H9 (cell line): ENCODE data around the gene CST11. TPM values are rescaled to one million over a fixed set of nuclear protein-coding genes. Genes with fewer than 3 reads are reported as not detected.

Experiments
- DNase-seq: peaks from one replicate; pipeline ENCODE4 v3.0.0-alpha.2; 2017
- H2AFZ ChIP-seq: one replicate; pipeline ENCODE4 v1.6.1; 2013; ENCODE audit warnings: mild to moderate bottlenecking, low read length, control low read depth, moderate library complexity
- H2AK5ac ChIP-seq: 2 replicates; pipeline ENCODE4 v1.6.1; 2013; ENCODE audit warnings: low read length, control low read depth, mixed read lengths; ENCODE audit not compliant: insufficient read length
- H2BK120ac ChIP-seq: one replicate; pipeline ENCODE4 v1.6.1; 2013; ENCODE audit warnings: low read depth, mild to moderate bottlenecking, low read length, control low read depth, inconsistent platforms; ENCODE audit not compliant: poor library complexity, severe bottlenecking
- H2BK12ac ChIP-seq: 2 replicates; pipeline ENCODE4 v1.6.1; 2013; ENCODE audit warnings: low read length, control low read depth, mixed read lengths, low read depth; ENCODE audit not compliant: insufficient read length
- H2BK15ac ChIP-seq: 2 replicates; pipeline ENCODE4 v1.6.1; 2013; ENCODE audit warnings: low read depth, low read length, control low read depth
- H2BK20ac ChIP-seq: one replicate; pipeline ENCODE4 v1.6.1; 2013; ENCODE audit warnings: low read depth, mild to moderate bottlenecking, low read length, control low read depth, inconsistent platforms; ENCODE audit not compliant: poor library complexity, severe bottlenecking
- H2BK5ac ChIP-seq: 2 replicates; pipeline ENCODE4 v1.6.1; 2013; ENCODE audit warnings: low read length, control low read depth, mixed read lengths; ENCODE audit not compliant: insufficient read length
- H3K14ac ChIP-seq: 2 replicates; pipeline ENCODE4 v1.6.1; 2013; ENCODE audit warnings: low read length, control low read depth; ENCODE audit not compliant: insufficient read depth
- H3K18ac ChIP-seq: 2 replicates; pipeline ENCODE4 v1.6.1; 2013; ENCODE audit warnings: low read depth, mild to moderate bottlenecking, mixed read lengths, low read length, control low read depth; ENCODE audit not compliant: insufficient read length
- H3K23ac ChIP-seq: 2 replicates; pipeline ENCODE4 v1.6.1; 2013; ENCODE audit warnings: low read length, control low read depth, mixed read lengths, low read depth; ENCODE audit not compliant: insufficient read length
- H3K23me2 ChIP-seq: 2 replicates; pipeline ENCODE4 v1.6.1; 2013; ENCODE audit warnings: low read depth, mild to moderate bottlenecking, mixed read lengths, low read length, control low read depth; ENCODE audit not compliant: insufficient read length, poor library complexity, severe bottlenecking
- H3K27ac ChIP-seq: 2 replicates; pipeline ENCODE4 v1.5.1; 2013; ENCODE audit warnings: low read length, control low read depth, mixed read lengths, low read depth; ENCODE audit not compliant: insufficient read length
- H3K27me3 ChIP-seq: 2 replicates; pipeline ENCODE4 v1.6.1; 2013; ENCODE audit warnings: low read length, control low read depth, inconsistent platforms; ENCODE audit not compliant: insufficient read depth
- H3K4ac ChIP-seq: 2 replicates; pipeline ENCODE4 v1.6.1; 2013; ENCODE audit warnings: low read depth, mild to moderate bottlenecking, control low read depth, inconsistent platforms, low read length, moderate library complexity
- H3K4me1 ChIP-seq: 2 replicates; pipeline ENCODE4 v1.6.1; 2013; ENCODE audit warnings: low read length, control low read depth, inconsistent platforms; ENCODE audit not compliant: insufficient read depth
- H3K4me2 ChIP-seq: 2 replicates; pipeline ENCODE4 v1.6.1; 2013; ENCODE audit warnings: low read length, control low read depth, mixed read lengths; ENCODE audit not compliant: insufficient read length, insufficient read depth
- H3K56ac ChIP-seq: 2 replicates; pipeline ENCODE4 v1.6.1; 2013; ENCODE audit warnings: low read depth, mild to moderate bottlenecking, mixed read lengths, low read length, control low read depth; ENCODE audit not compliant: insufficient read length
- H3K79me1 ChIP-seq: 2 replicates; pipeline ENCODE4 v1.6.1; 2013; ENCODE audit warnings: low read depth, mild to moderate bottlenecking, moderate library complexity, low read length, control low read depth, inconsistent platforms; ENCODE audit not compliant: insufficient read depth, poor library complexity, severe bottlenecking
- H3K79me2 ChIP-seq: 2 replicates; pipeline ENCODE4 v1.6.1; 2013; ENCODE audit warnings: low read length, control low read depth, inconsistent platforms; ENCODE audit not compliant: insufficient read depth
- H3K9ac ChIP-seq: 2 replicates; pipeline ENCODE4 v1.6.1; 2013; ENCODE audit warnings: low read length, control low read depth, mixed read lengths; ENCODE audit not compliant: insufficient read length; ENCODE audit errors: extremely low read depth
- H3K9me3 ChIP-seq: one replicate; pipeline ENCODE4 v1.6.1; 2013; ENCODE audit warnings: low read depth, low read length, inconsistent platforms; ENCODE audit not compliant: control insufficient read depth
- H3T11ph ChIP-seq: one replicate; pipeline ENCODE4 v1.6.1; 2013; ENCODE audit warnings: mild to moderate bottlenecking, low read length, control low read depth, inconsistent platforms
- H4K20me1 ChIP-seq: one replicate; pipeline ENCODE4 v1.6.1; 2013; ENCODE audit not compliant: control insufficient read depth, insufficient read length, insufficient read depth
- H4K5ac ChIP-seq: 2 replicates; pipeline ENCODE4 v1.6.1; 2013; ENCODE audit warnings: low read depth, mild to moderate bottlenecking, mixed read lengths, low read length, control low read depth; ENCODE audit not compliant: insufficient read length
- H4K8ac ChIP-seq: replicated peaks from 2 replicates; pipeline ENCODE4 v1.6.1; 2013; ENCODE audit warnings: low read length, control low read depth, mixed read lengths, low read depth; ENCODE audit not compliant: insufficient read length
- H4K91ac ChIP-seq: 2 replicates; pipeline ENCODE4 v1.6.1; 2013; ENCODE audit warnings: low read depth, mild to moderate bottlenecking, moderate library complexity, mixed read lengths, low read length, control low read depth; ENCODE audit not compliant: insufficient read length
- H3K27ac Mint-ChIP-seq, 3 experiments: 2 replicates in 2 of 3; 3 replicates in 1 of 3; pipeline ENCODE4 v1.8.0; 2020 to 2021; ENCODE audit warnings: mixed read lengths in 3 of 3, mild to moderate bottlenecking in 1 of 3, moderate library complexity in 1 of 3
- H3K27me3 Mint-ChIP-seq: 2 replicates; pipeline ENCODE4 v1.8.0; 2021; ENCODE audit warnings: low read depth, mild to moderate bottlenecking, moderate library complexity, mixed read lengths
- H3K36me3 Mint-ChIP-seq, 3 experiments: 2 replicates in 2 of 3; 3 replicates in 1 of 3; pipeline ENCODE4 v1.8.0; 2020 to 2021; ENCODE audit warnings: low read depth in 3 of 3, mixed read lengths in 3 of 3; ENCODE audit not compliant: insufficient read depth in 1 of 3
- H3K4me1 Mint-ChIP-seq, 2 experiments: 2 replicates each; pipeline ENCODE4 v1.8.0; 2020; ENCODE audit warnings: mixed read lengths in 2 of 2
- H3K4me3 Mint-ChIP-seq, 2 experiments: 2 replicates in 1 of 2; 3 replicates in 1 of 2; pipeline ENCODE4 v1.8.0; 2020 to 2021; ENCODE audit warnings: mild to moderate bottlenecking in 2 of 2, mixed read lengths in 2 of 2, moderate library complexity in 1 of 2
- H3K9me3 Mint-ChIP-seq, 2 experiments: 2 replicates in 1 of 2; 3 replicates in 1 of 2; pipeline ENCODE4 v1.8.0; 2020; ENCODE audit warnings: mild to moderate bottlenecking in 2 of 2, mixed read lengths in 2 of 2, moderate library complexity in 1 of 2
- CTCF ChIP-seq: fragments of 200-600 bp; sonication (generic); conservative IDR thresholded peaks from 3 replicates; pipeline ENCODE4 v1.8.0; 2021; ENCODE audit warnings: antibody characterized with exemption, mild to moderate bottlenecking
- WGBS: extraction: QIAGEN DNeasy Blood & Tissue Kit; methylation state at CpG from one replicate; pipeline ENCODE4 v1.1.7; 2013; ENCODE audit warnings: missing lambda C conversion rate, low lambda C conversion rate, mixed read lengths; ENCODE audit not compliant: insufficient read length; ENCODE audit errors: extremely low coverage; 5-methylcytosine and 5-hydroxymethylcytosine counted together
- total RNA-seq: library from RNA; stranded (reverse); gene quantifications from 2 replicates; pipeline ENCODE4 v1.2.1, GENCODE V29; 2021

Gene CST11
- total RNA-seq, 1 experiment from 2014 or later: not detected

- H3K27me3 Mint-ChIP-seq: peaks cover 3% of the 10 kb centered on the region
- H3K9me3 Mint-ChIP-seq: no peaks in the 10 kb centered on the region
- TF ChIP-seq CTCF: no peak
- H3K27ac Mint-ChIP-seq: no peak overlapping the region
- Histone ChIP-seq H3K23me2 (no peaks in the 10 kb centered on the region), H3K18ac (no peak overlapping the region), H3K9ac (no peak overlapping the region), H2BK12ac (no peak overlapping the region), H2AK5ac (no peak overlapping the region), H2BK20ac (no peak overlapping the region), H3K56ac (no peak overlapping the region), H3K4ac (no peak overlapping the region), H3K79me1 (no peaks in the 10 kb centered on the region), H3K4me2 (no peak overlapping the region), H2BK15ac (no peak overlapping the region), H2BK120ac (no peak overlapping the region), H3K23ac (no peak overlapping the region), H4K20me1 (no peaks in the 10 kb centered on the region), H2AFZ (no peak overlapping the region), H4K5ac (no peak overlapping the region), H3K4me1 (peaks cover 2% of the 10 kb centered on the region), H3K27ac (no peak overlapping the region), H3K9me3 (no peaks in the 10 kb centered on the region), H3K27me3 (no peaks in the 10 kb centered on the region), H3K14ac (no peak overlapping the region), H4K8ac (no peak overlapping the region), H3T11ph (no peak overlapping the region), H2BK5ac (no peak overlapping the region), H4K91ac (no peak overlapping the region), H3K79me2 (no peaks in the 10 kb centered on the region)
- no peak for DNase-seq
- WGBS: no CpG with 5 or more reads among the region's 3 CpGs
- no peaks in the 10 kb centered on the region; a peak in 1 of 7 replicates for H3K36me3 Mint-ChIP-seq
- peaks cover 12% of the 10 kb centered on the region in 2 experiments for H3K4me1 Mint-ChIP-seq
- no peak overlapping the region for H3K4me3 Mint-ChIP-seq
Measured at GRCh38 chr20:23488996-23489395, 36.3 kb upstream of the CST11 start.
